Ishikawa (cell line): ENCODE data around the gene ECE2.
A peak's percentile ranks its signal among the peaks of the same experiment; 100 is the strongest.

Source experiments
- CEBPB ChIP-seq: IDR thresholded peaks from 2 replicates; pipeline ENCODE4 v1.6.1; 2012
- CREB1 ChIP-seq: IDR thresholded peaks from 2 replicates; pipeline ENCODE4 v1.6.1; 2012; ENCODE audit warnings: low read depth
- EGR1 ChIP-seq: IDR thresholded peaks from 2 replicates; pipeline ENCODE4 v1.6.1; 2012
- EP300 ChIP-seq: IDR thresholded peaks from 2 replicates; pipeline ENCODE4 v1.6.1; 2012; ENCODE audit warnings: borderline replicate concordance
- FOXM1 ChIP-seq: IDR thresholded peaks from 2 replicates; pipeline ENCODE4 v1.6.1; 2012; ENCODE audit warnings: low read depth, borderline replicate concordance
- NFIC ChIP-seq: IDR thresholded peaks from 2 replicates; pipeline ENCODE4 v1.6.1; 2012
- RAD21 ChIP-seq: IDR thresholded peaks from 2 replicates; pipeline ENCODE4 v1.6.1; 2012; ENCODE audit warnings: low read depth
- TAF1 ChIP-seq: IDR thresholded peaks from 2 replicates; pipeline ENCODE4 v1.6.1; 2012; ENCODE audit warnings: low read depth, mild to moderate bottlenecking
- TCF12 ChIP-seq: IDR thresholded peaks from 2 replicates; pipeline ENCODE4 v1.6.1; 2012; ENCODE audit warnings: low read depth
- TEAD4 ChIP-seq: IDR thresholded peaks from 2 replicates; pipeline ENCODE4 v1.6.1; 2012
- YY1 ChIP-seq: IDR thresholded peaks from 2 replicates; pipeline ENCODE4 v1.6.1; 2012; ENCODE audit warnings: low read depth
- ZBTB7A ChIP-seq: IDR thresholded peaks from 2 replicates; pipeline ENCODE4 v1.6.1; 2012; ENCODE audit warnings: low read depth
- TF ChIP-seq, protein P1 (sequence below): IDR thresholded peaks from 2 replicates; pipeline ENCODE4 v1.6.1; 2012
- TF ChIP-seq, protein P2 (sequence below): IDR thresholded peaks from 2 replicates; pipeline ENCODE4 v1.6.1; 2012
- TF ChIP-seq, protein P3 (sequence below): IDR thresholded peaks from 2 replicates; pipeline ENCODE4 v1.6.1; 2012; ENCODE audit warnings: low read depth, mild to moderate bottlenecking

ECE2 gene

DNA sequence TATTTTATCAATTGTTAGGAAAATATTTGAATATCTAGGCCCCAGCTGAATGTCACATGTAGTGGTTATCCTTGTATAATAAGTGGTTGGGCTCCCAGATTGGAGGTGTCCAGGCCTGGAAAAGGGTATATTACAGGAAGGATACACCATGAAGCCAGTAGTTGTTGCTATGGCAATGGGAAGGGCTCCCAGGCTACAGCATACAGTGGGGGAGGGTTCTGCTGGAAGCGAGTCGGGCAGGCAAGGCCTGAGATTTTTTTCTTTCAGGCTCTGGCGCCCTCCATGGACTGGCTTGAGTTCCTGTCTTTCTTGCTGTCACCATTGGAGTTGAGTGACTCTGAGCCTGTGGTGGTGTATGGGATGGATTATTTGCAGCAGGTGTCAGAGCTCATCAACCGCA, 8.9 kb downstream of the ECE2 start:
- no peak for TF ChIP-seq TAF1
- no peak for TF ChIP-seq EGR1
- TF ChIP-seq ZBTB7A = no peak
- no peak for TF ChIP-seq TEAD4
- TF ChIP-seq RAD21 = peak; percentile 91
- no peak for TF ChIP-seq CREB1
- TF ChIP-seq EP300 = no peak
- no peak for TF ChIP-seq TCF12
- no peak for TF ChIP-seq FOXM1
- TF ChIP-seq NFIC = no peak
- TF ChIP-seq, protein P1, sequence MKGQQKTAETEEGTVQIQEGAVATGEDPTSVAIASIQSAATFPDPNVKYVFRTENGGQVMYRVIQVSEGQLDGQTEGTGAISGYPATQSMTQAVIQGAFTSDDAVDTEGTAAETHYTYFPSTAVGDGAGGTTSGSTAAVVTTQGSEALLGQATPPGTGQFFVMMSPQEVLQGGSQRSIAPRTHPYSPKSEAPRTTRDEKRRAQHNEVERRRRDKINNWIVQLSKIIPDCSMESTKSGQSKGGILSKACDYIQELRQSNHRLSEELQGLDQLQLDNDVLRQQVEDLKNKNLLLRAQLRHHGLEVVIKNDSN = no peak
- TF ChIP-seq, protein P2, sequence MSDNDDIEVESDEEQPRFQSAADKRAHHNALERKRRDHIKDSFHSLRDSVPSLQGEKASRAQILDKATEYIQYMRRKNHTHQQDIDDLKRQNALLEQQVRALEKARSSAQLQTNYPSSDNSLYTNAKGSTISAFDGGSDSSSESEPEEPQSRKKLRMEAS = 0 out of 2 replicates have a peak, but pooled peaks have one; percentile 31

DNA sequence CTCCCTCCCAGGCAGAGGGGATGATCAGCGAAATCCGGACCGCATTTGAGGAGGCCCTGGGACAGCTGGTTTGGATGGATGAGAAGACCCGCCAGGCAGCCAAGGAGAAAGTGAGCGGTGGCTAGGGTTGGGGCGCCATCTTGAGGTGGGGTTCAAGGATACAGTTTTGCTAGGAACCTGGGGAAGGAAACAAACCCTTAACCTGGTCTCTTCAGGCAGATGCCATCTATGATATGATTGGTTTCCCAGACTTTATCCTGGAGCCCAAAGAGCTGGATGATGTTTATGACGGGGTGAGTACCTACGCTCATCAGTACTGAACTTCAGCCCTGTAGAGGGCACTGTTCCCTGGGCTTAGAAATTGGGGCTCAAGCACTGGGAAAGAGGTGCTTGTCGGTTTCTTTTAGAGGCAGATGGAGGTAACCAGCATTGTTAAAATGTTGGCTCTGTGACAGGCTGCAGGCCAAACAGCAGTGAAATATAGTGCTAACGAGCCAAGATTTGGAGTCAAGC, 13.7 kb downstream of the ECE2 start:
- TF ChIP-seq ZBTB7A (no peak), YY1 (no peak), TAF1 (no peak), EGR1 (no peak), RAD21 (peak; percentile 96), TEAD4 (no peak), NFIC (no peak), CREB1 (no peak)

DNA sequence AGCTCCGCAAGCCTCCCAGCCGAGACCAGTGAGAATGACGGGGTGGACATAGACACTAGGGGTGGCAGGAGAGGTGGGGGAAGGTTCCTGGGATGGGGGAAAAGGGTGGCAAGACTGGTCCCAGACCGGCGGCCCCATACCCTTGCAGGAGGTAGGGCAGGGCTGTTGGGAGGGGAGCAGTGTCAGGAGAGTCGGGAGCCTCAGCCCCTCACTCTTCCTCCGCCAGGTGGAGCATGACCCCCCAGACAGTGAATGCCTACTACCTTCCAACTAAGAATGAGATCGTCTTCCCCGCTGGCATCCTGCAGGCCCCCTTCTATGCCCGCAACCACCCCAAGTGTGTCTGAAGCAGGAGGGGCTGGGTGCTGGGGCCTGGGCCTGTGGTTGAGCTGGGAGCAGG, 14.5 kb downstream of the ECE2 start:
- TF ChIP-seq, protein P3, sequence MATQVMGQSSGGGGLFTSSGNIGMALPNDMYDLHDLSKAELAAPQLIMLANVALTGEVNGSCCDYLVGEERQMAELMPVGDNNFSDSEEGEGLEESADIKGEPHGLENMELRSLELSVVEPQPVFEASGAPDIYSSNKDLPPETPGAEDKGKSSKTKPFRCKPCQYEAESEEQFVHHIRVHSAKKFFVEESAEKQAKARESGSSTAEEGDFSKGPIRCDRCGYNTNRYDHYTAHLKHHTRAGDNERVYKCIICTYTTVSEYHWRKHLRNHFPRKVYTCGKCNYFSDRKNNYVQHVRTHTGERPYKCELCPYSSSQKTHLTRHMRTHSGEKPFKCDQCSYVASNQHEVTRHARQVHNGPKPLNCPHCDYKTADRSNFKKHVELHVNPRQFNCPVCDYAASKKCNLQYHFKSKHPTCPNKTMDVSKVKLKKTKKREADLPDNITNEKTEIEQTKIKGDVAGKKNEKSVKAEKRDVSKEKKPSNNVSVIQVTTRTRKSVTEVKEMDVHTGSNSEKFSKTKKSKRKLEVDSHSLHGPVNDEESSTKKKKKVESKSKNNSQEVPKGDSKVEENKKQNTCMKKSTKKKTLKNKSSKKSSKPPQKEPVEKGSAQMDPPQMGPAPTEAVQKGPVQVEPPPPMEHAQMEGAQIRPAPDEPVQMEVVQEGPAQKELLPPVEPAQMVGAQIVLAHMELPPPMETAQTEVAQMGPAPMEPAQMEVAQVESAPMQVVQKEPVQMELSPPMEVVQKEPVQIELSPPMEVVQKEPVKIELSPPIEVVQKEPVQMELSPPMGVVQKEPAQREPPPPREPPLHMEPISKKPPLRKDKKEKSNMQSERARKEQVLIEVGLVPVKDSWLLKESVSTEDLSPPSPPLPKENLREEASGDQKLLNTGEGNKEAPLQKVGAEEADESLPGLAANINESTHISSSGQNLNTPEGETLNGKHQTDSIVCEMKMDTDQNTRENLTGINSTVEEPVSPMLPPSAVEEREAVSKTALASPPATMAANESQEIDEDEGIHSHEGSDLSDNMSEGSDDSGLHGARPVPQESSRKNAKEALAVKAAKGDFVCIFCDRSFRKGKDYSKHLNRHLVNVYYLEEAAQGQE = no peak

DNA sequence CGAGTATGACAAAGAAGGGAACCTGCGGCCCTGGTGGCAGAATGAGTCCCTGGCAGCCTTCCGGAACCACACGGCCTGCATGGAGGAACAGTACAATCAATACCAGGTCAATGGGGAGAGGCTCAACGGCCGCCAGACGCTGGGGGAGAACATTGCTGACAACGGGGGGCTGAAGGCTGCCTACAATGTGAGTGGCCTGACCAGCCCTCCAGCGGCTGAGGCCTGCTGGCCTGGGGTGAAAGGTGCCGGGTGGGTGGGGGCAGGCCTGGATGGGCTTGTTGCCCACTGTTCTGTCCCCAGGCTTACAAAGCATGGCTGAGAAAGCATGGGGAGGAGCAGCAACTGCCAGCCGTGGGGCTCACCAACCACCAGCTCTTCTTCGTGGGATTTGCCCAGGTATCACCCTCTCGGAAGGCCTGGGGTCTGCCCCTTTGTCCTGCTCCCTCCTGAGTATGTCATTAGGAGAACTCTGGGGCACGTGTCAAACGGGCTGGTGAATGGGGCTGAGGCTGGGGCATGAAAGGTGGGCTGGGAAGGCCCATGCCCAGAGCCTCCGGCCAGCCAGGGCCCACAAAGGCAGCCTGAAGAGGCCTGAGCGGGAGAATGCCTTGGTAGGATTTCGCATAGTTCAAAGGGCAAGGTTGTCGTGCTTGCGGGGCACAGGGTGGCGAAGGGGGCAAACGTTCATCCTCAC, 15.4 kb downstream of the ECE2 start:
- TF ChIP-seq TCF12 = no peak
- TF ChIP-seq FOXM1 = no peak
- TF ChIP-seq NFIC = no peak
- TF ChIP-seq, protein P3 = no peak
- no peak for TF ChIP-seq YY1
- no peak for TF ChIP-seq ZBTB7A
- no peak for TF ChIP-seq TEAD4
- no peak for TF ChIP-seq EP300
- no peak for TF ChIP-seq CREB1
- no peak for TF ChIP-seq CEBPB
- no peak for TF ChIP-seq TAF1
- no peak for TF ChIP-seq RAD21
- TF ChIP-seq, protein P1 = no peak
- no peak for TF ChIP-seq EGR1
- TF ChIP-seq, protein P2 = no peak

DNA sequence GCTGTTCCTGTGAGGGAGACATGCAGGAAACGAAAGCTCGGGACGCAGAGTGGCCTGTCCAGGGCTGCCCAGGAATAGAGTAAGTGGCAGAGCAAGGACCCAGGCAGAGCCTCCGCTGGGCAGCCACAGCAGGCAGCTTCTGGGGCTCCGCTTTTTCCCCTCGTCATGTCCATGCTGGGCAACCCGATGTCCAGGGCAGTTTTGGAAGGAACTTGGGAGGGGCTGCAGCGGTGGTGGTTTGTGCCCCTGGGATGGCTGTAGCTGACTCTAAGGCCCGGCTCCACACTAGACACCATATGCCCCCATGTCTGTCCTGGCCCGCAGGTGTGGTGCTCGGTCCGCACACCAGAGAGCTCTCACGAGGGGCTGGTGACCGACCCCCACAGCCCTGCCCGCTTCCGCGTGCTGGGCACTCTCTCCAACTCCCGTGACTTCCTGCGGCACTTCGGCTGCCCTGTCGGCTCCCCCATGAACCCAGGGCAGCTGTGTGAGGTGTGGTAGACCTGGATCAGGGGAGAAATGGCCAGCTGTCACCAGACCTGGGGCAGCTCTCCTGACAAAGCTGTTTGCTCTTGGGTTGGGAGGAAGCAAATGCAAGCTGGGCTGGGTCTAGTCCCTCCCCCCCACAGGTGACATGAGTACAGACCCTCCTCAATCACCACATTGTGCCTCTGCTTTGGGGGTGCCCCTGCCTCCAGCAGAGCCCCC, 16.1 kb downstream of the ECE2 start:
- no peak for TF ChIP-seq EP300
- no peak for TF ChIP-seq RAD21
- TF ChIP-seq, protein P3 = no peak
- no peak for TF ChIP-seq TEAD4
- TF ChIP-seq YY1 = no peak
